MV-4-11 (cell line): Measurements from ENCODE around the gene KCNC3.

Source experiments
- DNase-seq: peaks from one replicate; lab custom pipeline; 2025; lab: John Stamatoyannopoulos, UW

Gene KCNC3

DNA sequence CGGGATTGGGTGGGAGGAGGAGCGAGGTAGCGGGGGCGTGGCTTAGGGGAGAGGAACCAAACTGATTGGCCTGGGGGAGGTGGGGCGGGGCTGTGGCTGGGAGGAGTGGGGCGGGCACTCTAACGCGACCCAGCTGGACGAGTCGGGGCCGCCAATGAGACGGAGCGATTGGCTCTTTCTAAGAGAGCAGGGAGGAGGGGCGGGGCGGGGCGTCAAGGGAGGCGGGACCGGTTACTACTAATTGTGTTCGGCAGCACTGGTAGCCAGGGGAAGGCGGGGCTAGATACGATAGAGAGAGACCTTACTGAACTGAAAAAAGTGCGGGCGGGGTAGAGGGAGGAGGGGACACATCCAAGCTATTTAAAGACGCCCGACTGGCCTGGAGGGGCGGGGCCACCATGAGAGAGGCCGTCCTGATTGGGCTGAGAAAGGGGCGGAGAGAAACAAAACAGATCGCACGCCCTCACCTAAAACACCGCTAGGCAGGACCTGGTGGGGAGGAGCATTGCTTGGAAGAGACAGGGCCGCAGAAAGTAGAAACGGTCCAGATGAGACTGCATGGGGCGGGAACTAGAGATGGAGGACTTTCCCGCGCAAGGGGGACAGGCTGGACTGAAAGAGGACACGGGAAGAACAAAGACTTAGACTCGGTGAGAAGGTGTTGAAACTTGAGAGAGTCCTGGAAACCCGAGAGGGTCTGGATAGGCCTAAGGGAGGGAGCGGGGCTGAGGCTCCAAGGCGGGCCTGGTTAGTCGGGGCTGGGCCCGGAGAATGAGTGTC is at the start of gene KCNC3:
Gene KCNC3 (minus strand): TSS at position 232 of the 780 bp plus-strand sequence. CDS start 295 bp downstream, outside the sequence.
- peak; percentile 100 for DNase-seq

DNA sequence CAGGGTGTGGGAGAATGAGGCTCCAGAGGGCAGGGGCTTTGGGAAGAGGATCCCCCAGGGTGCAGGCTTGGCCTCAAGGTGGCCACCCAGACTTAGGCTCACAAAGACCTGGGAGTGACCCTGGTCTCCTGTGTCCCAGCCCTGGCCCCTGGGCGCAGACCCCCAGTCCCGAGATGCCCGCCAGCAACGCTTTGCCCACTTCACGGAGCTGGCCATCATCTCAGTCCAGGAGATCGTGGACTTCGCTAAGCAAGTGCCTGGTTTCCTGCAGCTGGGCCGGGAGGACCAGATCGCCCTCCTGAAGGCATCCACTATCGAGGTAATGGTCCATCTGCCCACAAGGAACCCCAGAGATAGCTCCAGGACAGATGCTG is 49.7 kb upstream of the KCNC3 start:
- DNase-seq = no peak

DNA sequence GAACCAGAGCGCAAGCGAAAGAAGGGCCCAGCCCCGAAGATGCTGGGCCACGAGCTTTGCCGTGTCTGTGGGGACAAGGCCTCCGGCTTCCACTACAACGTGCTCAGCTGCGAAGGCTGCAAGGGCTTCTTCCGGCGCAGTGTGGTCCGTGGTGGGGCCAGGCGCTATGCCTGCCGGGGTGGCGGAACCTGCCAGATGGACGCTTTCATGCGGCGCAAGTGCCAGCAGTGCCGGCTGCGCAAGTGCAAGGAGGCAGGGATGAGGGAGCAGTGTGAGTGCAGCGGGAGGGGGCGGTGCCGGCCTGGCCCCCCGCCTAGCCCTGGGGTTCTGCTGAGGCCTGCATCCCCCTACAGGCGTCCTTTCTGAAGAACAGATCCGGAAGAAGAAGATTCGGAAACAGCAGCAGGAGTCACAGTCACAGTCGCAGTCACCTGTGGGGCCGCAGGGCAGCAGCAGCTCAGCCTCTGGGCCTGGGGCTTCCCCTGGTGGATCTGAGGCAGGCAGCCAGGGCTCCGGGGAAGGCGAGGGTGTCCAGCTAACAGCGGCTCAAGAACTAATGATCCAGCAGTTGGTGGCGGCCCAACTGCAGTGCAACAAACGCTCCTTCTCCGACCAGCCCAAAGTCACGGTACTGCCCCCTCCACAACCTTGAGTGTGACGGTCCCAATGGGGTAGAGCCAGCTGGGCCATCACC is 49.1 kb upstream of the KCNC3 start:
- no peak for DNase-seq

DNA sequence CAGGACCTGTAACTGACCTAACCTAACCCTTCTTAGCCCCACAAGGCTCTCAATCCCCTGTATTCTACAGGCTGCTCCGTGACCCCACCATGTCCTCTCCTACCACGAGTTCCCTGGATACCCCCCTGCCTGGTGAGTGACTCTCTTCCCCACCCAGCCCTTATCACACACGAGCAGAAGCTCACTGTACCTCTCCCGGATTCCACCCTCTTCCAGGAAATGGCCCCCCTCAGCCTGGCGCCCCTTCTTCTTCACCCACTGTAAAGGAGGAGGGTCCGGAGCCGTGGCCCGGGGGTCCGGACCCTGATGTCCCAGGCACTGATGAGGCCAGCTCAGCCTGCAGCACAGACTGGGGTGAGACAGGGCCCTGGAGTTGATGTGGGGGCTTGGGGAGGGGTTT is 48.3 kb upstream of the KCNC3 start:
- DNase-seq = no peak

DNA sequence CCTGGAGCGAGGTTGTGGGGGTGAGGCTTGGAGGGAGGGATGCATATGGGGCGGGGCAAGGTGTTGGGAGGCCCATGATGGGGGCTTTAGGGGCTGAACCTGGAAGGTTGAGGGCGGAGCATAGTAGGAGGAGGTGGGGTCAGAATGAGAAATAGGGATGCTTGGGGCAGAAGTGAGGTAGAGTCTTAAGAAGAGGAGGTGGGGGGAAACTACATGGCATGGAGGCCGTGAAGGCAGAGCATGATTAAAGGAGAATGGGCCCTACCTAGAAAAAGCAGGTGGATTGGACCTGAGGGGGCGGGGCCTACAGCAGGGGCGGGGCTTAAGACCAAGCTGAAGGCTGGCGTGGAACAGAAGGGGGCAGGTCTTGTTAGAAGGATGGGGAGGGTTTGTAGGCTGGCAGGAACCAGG is 47.9 kb upstream of the KCNC3 start:
- DNase-seq = no peak

DNA sequence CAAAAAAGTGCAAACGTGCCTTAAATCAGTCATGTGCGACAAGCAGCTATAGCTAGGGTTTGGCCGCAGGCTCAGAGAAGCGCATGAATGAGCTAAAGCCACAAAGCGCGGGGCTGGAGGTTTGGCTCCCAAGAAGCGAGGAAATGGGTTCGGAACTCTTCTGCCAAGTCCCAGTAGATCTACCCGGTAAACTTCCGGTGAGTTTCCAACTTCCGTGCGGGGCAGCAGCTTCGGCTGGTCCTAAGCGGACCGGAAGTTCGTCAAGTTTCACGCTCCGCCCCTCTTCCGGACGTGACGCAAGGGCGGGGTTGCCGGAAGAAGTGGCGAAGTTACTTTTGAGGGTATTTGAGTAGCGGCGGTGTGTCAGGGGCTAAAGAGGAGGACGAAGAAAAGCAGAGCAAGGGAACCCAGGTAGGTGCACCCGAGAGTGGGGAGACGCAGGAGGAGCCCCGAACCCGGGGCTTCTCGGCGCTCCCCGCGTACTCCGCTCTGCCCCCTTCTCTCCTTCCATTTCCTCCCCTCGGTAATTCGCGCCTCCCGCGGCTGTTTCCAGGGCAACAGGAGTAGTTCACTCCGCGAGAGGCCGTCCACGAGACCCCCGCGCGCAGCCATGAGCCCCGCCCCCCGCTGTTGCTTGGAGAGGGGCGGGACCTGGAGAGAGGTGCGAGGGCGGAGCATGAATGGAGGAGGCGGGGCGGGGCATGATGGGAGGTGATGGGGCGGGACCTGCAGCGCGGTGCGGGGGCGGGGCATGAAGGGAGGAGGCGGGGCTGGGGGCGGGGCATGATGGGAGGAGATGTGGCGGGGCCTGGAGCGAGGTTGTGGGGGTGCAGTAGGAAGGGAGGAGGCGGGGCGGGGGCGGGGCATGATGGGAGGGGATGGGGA is 47.2 kb upstream of the KCNC3 start, which contains the start of gene NR1H2:
Gene NR1H2 (plus strand): TSS at position 292 of the 885 bp plus-strand sequence. CDS start 1,149 bp downstream, outside the sequence.
- peak; percentile 100 for DNase-seq

DNA sequence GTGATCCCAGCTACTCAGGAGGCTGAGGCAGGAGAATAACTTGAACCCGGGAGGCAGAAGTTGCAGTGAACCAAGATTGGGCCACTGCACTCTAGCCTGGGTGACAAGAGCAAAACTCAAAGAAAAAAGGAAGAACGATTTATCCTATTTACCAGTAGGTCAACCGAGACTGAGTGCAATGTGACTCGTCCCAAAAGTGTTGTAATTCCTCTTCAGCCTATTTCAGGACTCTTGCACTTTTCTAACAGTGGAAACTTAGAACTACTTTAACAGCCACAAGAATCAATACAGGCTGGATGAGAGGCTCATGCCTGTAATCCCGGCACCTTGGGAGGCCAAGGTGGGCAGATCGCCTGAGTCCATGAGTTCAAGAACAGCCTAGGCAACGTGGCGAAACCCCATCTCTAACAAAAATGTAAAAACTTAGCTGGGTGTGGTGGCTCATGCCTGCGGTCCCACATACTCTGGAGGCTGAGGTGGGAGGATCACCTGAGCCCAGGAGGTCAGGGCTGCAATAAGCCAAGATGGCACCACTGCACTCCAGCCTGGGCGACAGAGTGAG is 42.8 kb upstream of the KCNC3 start:
- peak; percentile 95 for DNase-seq

DNA sequence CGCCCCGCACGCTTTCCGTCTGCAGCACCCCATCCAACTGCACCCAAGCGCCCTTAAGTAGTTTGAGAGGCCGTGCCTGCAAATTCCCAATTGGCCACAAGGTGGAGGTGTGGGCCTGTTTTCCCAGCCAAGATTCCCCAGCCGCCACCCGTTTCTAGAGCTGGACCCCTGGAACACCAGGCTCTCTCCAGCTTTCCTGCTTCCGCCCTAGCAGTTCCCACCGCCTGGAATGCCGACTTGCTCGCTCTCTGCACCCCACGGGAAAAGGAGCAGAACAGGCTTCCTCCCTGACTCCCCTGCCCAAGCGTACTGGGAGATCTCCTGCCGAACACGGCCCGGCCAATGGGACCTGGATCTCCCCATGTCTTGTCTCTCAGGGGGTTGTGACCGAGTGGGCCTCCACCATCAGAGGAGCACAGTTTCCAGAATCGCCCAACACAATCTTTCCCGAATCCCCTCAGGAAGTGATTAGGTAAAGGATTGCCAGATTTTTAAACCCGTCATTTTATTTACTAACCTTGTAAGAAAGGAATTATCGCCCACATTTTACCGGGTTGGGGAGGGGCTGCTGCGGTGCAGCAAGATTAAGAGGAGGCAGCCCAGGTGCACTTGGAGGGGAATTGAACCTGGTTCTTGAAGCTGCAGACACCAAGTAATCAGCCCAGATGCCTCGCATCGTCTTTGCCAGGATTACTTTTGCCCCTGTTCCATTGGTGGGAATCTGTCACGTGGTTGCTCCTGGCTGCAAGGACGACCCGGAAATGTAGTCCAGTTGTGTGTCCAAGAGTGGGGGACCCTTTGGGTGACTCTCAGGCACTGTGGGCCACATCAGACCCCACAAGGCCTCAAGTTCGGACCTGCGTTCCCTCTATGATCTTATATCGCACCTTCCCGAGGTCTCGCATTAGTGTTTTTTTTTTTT is 39.7 kb upstream of the KCNC3 start:
- peak; percentile 90 for DNase-seq

DNA sequence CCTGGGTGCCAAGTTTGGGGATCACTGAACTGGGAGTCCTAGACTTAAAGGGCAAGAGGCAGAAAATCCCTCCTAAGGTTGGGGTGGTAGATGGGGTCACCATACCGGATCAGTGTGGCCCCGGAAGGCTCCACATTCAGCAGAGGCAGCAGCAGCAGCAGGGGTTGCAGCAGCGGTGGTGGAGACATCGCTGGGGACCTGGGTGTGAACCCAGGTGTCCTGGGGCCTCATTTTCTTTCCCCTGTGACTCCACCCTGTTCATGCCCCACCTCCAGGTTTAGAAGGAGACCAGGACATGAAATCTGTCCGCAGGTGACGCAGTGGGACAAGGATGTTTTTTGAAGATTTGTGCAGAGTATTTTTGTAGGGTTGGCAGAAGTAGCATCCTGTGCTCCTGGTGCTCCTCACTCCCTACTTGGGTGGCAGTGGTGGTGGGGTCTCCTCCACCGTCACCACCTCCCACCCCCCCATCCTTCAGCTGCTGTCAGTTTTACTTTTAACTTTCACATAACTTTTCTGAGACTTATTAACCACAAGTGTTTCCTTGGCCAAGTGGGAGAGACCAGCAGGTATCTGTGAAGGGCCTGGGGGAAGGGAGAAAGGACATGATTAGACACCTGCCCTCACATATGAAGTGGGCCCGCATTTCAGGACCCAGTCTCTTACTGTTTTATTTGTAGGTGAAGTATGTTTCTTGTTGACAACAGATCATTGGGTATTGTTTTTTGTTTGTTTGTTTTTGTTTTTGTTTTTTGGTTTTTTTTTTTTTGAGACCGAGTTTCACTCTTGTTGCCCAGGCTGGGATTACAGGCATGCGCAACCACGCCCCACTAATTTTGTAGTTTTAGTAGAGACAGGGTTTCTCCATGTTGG is 36.5 kb upstream of the KCNC3 start, which contains the start of gene NAPSA:
Gene NAPSA (minus strand): TSS at position 206 of the 873 bp plus-strand sequence. CDS start 18 bp downstream, at position 188.
- no peak for DNase-seq

DNA sequence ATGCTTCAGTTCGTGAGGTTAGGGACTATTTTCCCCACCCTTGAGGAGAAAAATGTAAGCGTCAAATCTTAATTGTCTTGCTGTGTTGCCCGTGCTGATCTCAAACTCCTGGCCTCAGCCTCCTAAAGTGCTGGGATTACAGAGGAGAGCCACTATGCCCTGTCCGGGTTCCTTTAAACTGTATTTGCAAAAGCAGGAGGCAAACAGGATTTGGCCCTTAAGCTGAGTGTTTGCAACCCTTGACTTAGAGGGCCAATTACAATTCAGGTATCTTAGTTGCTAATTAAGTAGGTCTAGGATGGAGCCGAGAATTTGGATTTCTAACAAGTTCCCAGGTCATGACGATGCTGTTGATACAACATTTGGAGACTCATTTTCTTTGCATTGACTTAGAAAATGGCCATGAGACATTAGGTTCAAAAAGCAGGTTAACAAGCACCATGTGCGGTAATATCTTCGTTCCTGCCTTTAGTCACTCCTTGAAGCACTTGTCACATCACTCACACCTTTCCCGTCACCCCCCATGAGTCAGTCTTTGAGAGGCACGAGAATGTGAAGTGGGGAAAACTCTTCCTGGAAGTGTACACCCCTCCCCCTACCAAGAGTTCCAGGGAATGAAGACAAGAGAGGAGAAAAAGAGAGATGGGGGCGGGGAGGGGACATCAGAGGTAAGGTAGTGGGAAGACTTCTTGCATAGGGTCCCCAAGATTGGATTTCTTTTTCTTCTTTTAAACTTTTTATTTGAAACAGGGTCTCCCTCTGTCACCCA is 33.7 kb upstream of the KCNC3 start:
- no peak for DNase-seq

DNA sequence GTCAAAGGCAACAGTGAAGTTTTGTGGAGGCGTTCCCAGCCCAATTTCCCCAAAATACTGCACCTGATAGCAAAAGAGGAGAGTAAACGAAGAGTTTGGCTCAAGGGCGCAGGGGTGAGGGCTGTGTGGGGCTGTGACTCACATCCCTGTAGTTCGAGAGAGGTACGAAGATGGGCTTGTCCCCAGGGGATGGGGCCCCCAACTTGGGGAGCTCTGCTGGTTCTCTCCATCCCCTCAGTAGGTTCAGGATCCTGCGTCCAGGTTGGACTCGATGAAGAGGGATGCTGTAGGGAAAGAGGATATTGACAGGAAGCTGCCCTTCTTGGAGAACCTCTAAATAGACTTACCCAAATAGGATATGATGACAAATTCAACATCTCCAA is 32.8 kb upstream of the KCNC3 start:
- no peak for DNase-seq

DNA sequence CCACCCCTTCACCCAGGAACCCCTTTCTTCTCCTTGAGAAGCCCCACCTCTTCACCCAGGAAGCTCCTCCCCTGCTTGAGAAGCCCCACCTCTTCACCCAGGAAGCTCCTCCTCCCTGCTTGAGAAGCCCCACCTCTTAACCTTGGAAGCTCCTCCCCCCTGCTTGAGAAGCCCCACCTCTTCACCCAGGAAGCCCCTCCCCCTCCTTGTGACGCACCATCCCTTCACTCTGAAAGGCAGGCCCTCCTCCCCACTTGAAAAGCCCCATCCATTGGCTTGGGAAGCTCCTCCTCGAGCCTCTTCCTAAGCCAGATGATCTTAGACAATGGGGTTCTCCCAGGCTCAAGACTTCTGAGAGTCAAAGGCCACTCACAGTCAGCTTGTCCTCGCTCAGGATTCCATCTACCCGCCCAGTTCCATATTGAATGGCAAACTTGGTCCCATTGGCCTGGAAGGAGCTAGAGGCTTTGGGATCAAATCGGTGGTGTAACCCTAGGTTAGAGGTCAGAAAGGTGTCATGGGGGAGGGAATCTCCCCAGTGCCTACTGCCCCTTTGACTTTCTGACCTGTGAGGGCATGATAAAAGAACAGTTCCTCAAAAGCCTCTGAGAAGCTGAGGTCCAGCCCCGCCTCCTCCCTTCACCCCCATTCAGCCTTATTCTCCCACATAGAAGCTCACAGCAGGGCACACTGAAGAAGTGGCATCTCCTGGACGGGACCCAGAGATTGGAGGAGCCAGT is 32.3 kb upstream of the KCNC3 start:
- peak; percentile 86 for DNase-seq

DNA sequence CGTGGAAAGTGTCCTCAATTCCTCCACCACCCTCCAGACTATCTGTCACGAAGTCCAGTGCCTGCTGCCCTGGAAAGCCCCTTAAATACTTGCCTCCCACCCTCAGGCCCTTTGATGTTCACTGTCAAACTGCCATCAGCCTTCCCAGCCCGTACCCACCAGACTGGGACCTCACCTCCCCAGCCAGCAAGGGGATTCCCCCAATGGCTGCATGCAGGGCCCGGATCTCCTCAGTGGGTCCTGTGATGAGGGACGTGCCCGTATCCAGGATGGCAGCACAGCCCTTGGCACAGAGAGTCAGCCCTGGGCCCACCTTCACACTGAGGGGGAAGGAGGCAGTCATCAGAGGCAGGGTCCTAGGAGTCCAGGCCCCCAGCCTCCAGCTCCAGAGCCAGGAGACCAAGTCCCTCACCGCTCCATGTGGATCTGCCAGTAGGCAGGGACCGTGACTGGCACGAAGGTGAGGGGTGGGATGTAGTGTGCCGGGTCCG is 30.2 kb upstream of the KCNC3 start:
- no peak for DNase-seq

DNA sequence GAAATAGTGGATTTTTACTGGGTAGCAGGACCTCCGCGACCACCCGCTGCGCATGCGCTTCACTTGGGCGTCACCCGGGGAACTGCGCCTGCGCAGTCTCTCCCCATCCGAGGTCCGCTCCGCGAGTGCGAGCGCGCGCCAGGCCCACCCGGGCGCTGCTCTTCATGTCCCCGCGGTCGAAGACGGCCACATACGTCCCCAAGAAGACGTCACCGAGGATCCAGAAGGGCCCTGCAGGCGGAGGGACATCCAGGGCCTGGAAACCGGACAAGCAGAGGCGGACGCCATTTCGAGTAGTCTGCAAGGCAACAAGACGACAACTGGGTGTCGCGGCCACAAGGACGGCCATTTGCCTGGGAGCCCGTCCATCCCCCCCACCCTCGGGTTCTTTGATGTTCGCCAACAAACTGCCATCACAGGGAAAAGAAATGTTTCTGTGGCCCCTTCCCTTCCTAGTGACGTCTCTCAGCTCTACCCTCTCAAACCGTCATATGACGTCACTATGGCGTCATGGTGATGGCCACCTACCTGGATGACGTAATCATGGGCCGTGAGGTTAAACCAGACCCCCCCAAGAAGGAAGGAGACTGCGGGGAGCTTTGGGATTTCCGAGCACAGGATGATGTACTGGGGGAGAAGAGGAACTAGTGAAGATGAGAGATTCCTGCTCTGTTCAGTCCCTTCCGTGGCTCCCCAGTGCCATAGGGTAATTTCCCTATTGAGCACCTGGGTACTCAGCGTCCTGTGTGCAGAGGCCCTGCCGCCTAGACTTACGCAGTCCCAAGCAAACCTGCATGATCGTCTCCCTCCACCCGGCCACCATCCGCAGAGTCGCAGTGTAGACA is 29.5 kb upstream of the KCNC3 start:
- peak; percentile 83 for DNase-seq

DNA sequence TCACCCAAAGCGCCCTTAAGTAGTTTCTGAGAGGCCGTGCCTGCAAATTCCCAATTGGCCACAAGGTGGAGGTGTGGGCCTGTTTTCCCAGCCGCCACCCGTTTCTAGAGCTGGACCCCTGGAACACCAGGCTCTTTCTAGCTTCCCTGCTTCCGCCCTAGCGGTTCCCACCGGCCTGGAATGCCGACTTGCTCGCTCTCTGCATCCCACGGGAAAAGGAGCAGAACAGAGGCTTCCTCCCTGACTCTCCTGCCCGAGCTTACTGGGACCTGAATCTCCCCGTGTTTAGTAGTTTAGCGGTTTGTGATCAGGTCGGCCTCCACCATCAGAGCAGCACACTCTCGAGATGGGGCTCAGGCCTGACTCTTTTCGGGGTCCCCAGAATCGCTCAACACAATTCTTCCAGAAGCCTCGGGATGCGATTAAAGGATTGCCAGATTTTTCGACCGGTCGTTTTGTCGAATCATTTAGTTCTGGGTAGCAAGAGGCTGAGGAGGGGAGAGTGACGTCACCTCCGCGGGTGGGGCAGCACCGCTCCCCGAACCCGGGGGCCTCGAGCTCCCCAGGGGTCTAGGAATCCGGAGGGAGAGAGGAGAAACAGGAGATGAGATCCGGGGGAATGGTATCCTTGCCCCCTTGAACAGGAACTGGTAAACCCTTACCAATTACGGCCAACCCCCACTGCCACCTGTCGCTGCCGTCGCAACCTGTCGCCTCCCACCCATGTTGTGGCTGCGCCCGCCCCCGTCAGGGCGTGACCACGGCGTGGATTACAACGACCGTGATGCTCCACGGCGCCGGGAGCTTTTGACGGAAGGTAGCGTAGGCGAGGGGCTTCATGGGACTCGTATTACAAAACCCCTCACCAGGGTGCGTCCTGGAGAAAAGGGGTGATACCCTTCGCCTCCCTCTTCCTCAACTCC is 28.3 kb upstream of the KCNC3 start:
- peak; percentile 83 for DNase-seq

DNA sequence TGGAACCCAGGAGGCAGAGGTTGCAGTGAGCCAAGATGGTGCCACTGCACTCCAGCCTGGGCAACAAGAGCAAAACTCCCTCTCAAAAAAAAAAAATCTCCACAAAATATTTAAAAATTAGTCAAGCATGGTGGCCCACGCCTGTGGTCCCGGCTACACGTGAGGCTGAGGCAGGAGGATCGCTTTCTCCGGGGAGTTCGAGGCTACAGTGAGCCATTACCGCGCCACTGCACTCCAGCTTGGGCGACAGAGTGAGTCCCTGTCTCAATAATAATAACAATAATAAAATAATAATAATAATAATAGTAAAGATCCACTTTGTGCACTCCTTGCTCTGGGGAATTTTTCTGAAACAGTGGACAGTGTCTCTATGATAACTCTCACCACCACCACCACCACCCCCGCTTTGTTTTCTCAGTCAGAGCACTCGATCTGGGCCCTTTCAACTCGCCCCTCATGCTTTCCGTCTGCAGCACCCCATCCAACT is 27.6 kb upstream of the KCNC3 start:
- DNase-seq = no peak
